ENCODE measurements around the gene RPS6KB2. TPM values are rescaled to one million over a fixed set of nuclear protein-coding genes. Genes with fewer than 3 reads are reported as not detected.

Gene RPS6KB2
- total and polyA plus RNA-seq, 10 donors = 39.5 to 95.0 (median 55.3) TPM

GRCh38 chr11:67412495-67413179 lies 15.7 kb upstream of the RPS6KB2 start:
- intact Hi-C loops (cut with DNase I; ENCODE audit: low total_unique reads) = no loop called here
- H3K36me3 ChIP-seq = peaks cover 0 to 22% (median 0%) of the 10 kb centered on the region in 6 donors
- WGBS, 5 donors = 64 to 80% (median 67%) methylated on average over 5 to 9 of the region's 9 CpGs
- H3K27ac ChIP-seq = peak overlapping the region in 2 of 8 donors; percentile 98 to 99
- H3K9me3 ChIP-seq = no peaks in the 10 kb centered on the region
- peaks cover 40 to 99% (median 89%) of the 10 kb centered on the region in 6 donors for H3K4me1 ChIP-seq
- TF ChIP-seq POLR2A (IDR thresholded peaks at IDR 0.05) = no peak
- peak in 2 of 3 donors; percentile 7 to 55 for TF ChIP-seq POLR2AphosphoS5 (IDR thresholded peaks at IDR 0.05)
- H3K27me3 ChIP-seq (replicated peaks in 1 of 7) = peaks cover 0 to 61% (median 11%) of the 10 kb centered on the region in 7 donors
- peak; percentile 75 for DNase-seq
- no peak overlapping the region for H3K4me3 ChIP-seq

GRCh38 chr11:67413266-67413849 lies 14.9 kb upstream of the RPS6KB2 start:
- 48 to 80% (median 58%) methylated on average over 2 of the region's 2 CpGs for WGBS, 5 donors
- H3K36me3 ChIP-seq = peaks cover 0 to 16% (median 0%) of the 10 kb centered on the region in 6 donors
- intact Hi-C loops (cut with DNase I; ENCODE audit: low total_unique reads) = no loop called here
- no peak overlapping the region for H3K4me3 ChIP-seq
- TF ChIP-seq, protein P1, sequence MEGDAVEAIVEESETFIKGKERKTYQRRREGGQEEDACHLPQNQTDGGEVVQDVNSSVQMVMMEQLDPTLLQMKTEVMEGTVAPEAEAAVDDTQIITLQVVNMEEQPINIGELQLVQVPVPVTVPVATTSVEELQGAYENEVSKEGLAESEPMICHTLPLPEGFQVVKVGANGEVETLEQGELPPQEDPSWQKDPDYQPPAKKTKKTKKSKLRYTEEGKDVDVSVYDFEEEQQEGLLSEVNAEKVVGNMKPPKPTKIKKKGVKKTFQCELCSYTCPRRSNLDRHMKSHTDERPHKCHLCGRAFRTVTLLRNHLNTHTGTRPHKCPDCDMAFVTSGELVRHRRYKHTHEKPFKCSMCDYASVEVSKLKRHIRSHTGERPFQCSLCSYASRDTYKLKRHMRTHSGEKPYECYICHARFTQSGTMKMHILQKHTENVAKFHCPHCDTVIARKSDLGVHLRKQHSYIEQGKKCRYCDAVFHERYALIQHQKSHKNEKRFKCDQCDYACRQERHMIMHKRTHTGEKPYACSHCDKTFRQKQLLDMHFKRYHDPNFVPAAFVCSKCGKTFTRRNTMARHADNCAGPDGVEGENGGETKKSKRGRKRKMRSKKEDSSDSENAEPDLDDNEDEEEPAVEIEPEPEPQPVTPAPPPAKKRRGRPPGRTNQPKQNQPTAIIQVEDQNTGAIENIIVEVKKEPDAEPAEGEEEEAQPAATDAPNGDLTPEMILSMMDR (IDR thresholded peaks at IDR 0.05 in 8 of 11, conservative IDR thresholded peaks at IDR 0.05 in 3 of 11) = no peak
- TF ChIP-seq POLR2AphosphoS5 (IDR thresholded peaks at IDR 0.05) (no peak), POLR2A (IDR thresholded peaks at IDR 0.05) (no peak)
- H3K27me3 ChIP-seq (replicated peaks in 1 of 7) = peaks cover 0 to 61% (median 11%) of the 10 kb centered on the region in 7 donors
- no peak for DNase-seq
- no peaks in the 10 kb centered on the region for H3K9me3 ChIP-seq
- H3K27ac ChIP-seq = peak overlapping the region in 1 of 8 donors; percentile 98
- H3K4me1 ChIP-seq = peaks cover 39 to 99% (median 89%) of the 10 kb centered on the region in 6 donors

DNA sequence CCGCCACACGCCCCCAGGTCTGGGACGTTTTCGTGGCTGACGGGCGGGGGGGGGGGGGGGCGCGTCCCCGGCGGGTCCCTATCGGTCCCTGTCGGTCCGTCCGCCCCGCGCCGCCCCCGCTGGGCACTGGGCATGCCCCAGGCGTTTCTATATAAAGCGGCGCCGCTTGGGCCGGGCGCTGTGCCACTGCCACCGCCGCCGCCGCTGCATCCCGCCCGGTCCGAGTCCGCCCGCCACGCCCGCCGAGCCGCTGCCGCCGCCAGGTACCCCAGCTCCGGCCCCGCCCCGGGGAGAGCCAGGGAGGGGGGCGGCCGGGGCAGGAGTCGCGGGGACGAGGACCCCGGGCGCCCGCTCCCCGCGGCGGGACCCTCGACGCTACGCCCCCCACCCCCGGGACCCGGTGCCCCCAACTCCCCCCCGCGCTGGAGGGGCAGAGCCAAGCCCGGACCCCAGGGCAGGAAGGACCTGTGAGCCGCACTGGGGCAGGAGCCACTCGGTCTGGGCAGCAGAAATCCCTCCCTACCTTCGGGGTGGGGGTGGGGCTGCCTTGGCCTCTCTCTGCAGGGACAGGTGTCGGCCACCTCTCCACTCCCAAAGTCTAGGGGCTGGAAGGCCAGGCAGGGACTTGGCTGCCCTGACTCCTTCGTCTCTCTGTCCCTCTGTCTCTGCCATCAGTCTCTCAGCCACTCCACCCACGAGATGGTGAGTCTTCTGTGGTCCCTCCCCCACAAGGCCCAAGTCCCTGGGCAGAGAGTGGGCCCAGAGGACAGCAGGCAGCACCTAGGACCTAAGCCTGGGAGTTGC lies 12.6 kb upstream of the RPS6KB2 start, which contains the start of gene CARNS1:
Gene CARNS1 (plus strand): TSS at position 178 of the 804 bp plus-strand sequence. CDS start 522 bp downstream, at position 700.
- peak; percentile 85 for DNase-seq
- H3K27me3 ChIP-seq (replicated peaks in 1 of 7) = peaks cover 0 to 44% (median 11%) of the 10 kb centered on the region in 7 donors
- H3K4me3 ChIP-seq = peak within 1 kb of the TSS in 6 of 8 donors; percentile 14 to 61 (median 27)
- no peak for TF ChIP-seq POLR2AphosphoS5 (IDR thresholded peaks at IDR 0.05)
- TF ChIP-seq POLR2A (IDR thresholded peaks at IDR 0.05) = no peak
- TF ChIP-seq, protein P1 (IDR thresholded peaks at IDR 0.05 in 8 of 11, conservative IDR thresholded peaks at IDR 0.05 in 3 of 11) = no peak
- WGBS, 5 donors = 7 to 16% (median 10%) methylated on average over 16 to 67 of the region's 67 CpGs
- intact Hi-C loops (cut with DNase I; ENCODE audit: low total_unique reads) = no loop called here
- H3K4me1 ChIP-seq = peaks cover 48 to 98% (median 88%) of the 10 kb centered on the region in 6 donors
- H3K27ac ChIP-seq = peak within 1 kb of the TSS; percentile 41 to 96 (median 86)
- no peaks in the 10 kb centered on the region for H3K36me3 ChIP-seq
- no peaks in the 10 kb centered on the region for H3K9me3 ChIP-seq

All from spleen (tissue), 11 donors.